MM.1S (cell line): ENCODE results near the gene KCNK10.

Experiments used
- CTCF ChIP-seq: fragments of 300-600 bp; sonication (generic); IDR thresholded peaks from 2 replicates; pipeline ENCODE4 v1.5.1; 2016; ENCODE audit warnings: antibody characterized with exemption, low read length, mixed read lengths
- EZH2phosphoT487 ChIP-seq: fragments of 300-600 bp; sonication (generic); IDR thresholded peaks from 2 replicates; pipeline ENCODE4 v1.6.1; 2018; ENCODE audit warnings: antibody characterized with exemption, low read length

- TF ChIP-seq CTCF (no peak), EZH2phosphoT487 (no peak)
Measured at GRCh38 chr14:88184956-88185355, 138.1 kb downstream of the KCNK10 start.
